Esophagus squamous epithelium (tissue), 4 donors: ENCODE measurements around the gene TBC1D17.

Source experiments
- POLR2A ChIP-seq, 4 donors: fragments of 450-650 bp; IDR thresholded peaks; one replicate each; pipeline ENCODE4 v1.6.1; 2017; ENCODE audit warnings: antibody characterized with exemption in 4 of 4, mild to moderate bottlenecking in 4 of 4, moderate library complexity in 3 of 4
- TF ChIP-seq, protein P1 (sequence below), 6 experiments: fragments of 450-650 bp in 4 of 6; fragments of 200-600 bp in 2 of 6; sonication (generic) in 2 of 6; IDR thresholded peaks; one replicate each; pipeline ENCODE4 v1.5.1; 2016 to 2019; ENCODE audit warnings: antibody characterized with exemption in 6 of 6, mild to moderate bottlenecking in 4 of 6, moderate library complexity in 4 of 6

DNA sequence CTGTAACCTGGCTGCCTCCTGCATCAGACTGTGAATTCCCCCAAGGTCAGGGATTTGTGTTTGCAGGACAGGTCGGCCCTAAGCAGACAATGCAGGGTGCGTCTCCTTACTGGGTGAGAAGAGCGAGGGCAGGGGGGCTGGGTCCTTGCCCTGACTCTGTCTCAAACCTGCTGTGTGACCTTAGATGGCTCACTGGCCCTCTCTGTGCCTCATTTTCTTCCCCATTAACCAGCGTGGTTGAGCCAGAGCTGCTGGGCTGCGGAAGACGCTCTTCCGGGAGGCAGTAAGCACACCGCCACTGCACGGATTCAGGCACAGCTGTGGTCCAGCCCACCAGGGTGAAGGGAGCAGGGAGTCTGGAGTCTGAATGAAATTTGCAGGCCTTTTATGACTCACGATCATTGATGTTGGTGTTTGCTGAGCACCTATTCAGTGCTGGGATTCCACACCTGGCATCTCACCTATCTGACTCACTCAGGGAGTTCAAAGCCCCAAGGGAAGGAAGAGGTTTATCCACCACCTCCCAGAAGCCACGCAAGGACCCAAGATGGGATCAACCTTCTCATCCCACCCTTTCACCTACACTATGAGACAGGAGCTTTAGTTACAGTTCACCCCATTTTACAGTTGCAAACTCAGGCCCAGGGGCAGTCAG, 2.9 kb upstream of the TBC1D17 start:
- TF ChIP-seq, protein P1, sequence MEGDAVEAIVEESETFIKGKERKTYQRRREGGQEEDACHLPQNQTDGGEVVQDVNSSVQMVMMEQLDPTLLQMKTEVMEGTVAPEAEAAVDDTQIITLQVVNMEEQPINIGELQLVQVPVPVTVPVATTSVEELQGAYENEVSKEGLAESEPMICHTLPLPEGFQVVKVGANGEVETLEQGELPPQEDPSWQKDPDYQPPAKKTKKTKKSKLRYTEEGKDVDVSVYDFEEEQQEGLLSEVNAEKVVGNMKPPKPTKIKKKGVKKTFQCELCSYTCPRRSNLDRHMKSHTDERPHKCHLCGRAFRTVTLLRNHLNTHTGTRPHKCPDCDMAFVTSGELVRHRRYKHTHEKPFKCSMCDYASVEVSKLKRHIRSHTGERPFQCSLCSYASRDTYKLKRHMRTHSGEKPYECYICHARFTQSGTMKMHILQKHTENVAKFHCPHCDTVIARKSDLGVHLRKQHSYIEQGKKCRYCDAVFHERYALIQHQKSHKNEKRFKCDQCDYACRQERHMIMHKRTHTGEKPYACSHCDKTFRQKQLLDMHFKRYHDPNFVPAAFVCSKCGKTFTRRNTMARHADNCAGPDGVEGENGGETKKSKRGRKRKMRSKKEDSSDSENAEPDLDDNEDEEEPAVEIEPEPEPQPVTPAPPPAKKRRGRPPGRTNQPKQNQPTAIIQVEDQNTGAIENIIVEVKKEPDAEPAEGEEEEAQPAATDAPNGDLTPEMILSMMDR (IDR thresholded peaks at IDR 0.05): no peak
- TF ChIP-seq POLR2A (IDR thresholded peaks at IDR 0.05): no peak
